Spleen (tissue), 7 donors: Measurements from ENCODE around the gene CCDC160.

ENCODE experiments used
- CTCF ChIP-seq, 11 experiments: fragments of 200-600 bp in 7 of 11; fragments of 450-650 bp in 4 of 11; sonication (generic) in 4 of 11; IDR thresholded peaks in 8 of 11; conservative IDR thresholded peaks in 3 of 11; 1 replicate in 7 of 11; 2 replicates in 4 of 11; pipeline versions ENCODE4 v1.4.0 to v1.8.0; 2016 to 2021; ENCODE audit warnings: antibody characterized with exemption in 11 of 11, inconsistent platforms in 4 of 11, mild to moderate bottlenecking in 1 of 11
- POLR2AphosphoS5 ChIP-seq, 3 donors: sonication (generic); formaldehyde crosslinking; IDR thresholded peaks; one replicate each; pipeline ENCODE4 v1.5.1; 2017; ENCODE audit warnings: antibody characterized with exemption in 3 of 3
- donor health status: DM: no; HTN: no; CAD: no; lungs with moderate emphysema.
- donor health status: DM: no; HTN: no; CAD: no.
- donor health status: DM: no; HTN: no; CAD: no.

- TF ChIP-seq CTCF (IDR thresholded peaks at IDR 0.05 in 8 of 11, conservative IDR thresholded peaks at IDR 0.05 in 3 of 11) (no peak), POLR2AphosphoS5 (IDR thresholded peaks at IDR 0.05) (no peak)
Observed at GRCh38 chrX:134287346-134287745, 50.4 kb downstream of the CCDC160 start.
